ENCODE measurements around the gene ACTL7B. TPM values are rescaled to one million over a fixed set of nuclear protein-coding genes. Genes with fewer than 3 reads are reported as not detected.

ACTL7B gene
- total RNA-seq, 1 donor from 2014 or later, result not detected

DNA sequence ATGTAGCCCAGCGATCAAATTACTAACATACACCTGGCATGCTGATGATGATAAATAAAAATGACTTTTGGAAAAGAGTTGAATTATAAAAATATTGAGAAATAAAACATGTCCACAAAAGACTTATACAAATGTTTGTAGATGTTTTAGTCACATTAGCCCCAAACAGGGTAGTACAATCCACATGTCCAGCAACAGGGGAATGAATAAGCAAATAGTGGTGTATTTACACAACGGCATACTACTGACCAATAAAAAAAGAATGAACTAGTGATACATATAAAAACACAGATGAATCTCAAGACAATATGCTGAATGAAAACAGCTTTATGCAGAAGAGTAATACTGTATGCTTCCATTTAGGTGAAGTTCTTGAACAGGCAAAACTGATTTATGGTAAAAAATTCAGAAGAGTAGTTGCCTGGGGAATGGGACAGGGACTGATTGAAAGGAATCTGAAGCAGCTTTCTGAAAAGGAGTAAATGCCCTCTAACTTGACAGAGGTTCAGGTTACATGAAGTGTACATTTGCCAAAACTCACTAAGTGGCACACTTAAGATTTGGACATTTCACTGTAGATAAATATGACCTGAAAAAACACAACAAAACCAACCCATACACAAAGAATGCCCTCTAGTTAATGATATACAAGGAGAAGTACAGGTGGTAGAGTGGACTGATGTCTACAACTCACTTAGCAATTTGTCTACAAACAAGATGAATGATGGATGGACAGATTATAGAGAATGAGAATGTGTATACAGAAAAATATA is 41.7 kb upstream of the ACTL7B start:
- no peaks in the 10 kb centered on the region for H3K27me3 ChIP-seq (ENCODE audit: insufficient read depth, low read length)
- no peaks in the 10 kb centered on the region for H3K79me2 ChIP-seq (ENCODE audit: insufficient read depth, low read length)
- Mint-ChIP-seq H3K4me3 (ENCODE audit: unreplicated experiment) (no peak overlapping the region), H3K27ac (ENCODE audit: unreplicated experiment) (no peak overlapping the region), H3K9me3 (ENCODE audit: unreplicated experiment) (no peaks in the 10 kb centered on the region), H3K27me3 (ENCODE audit: low read depth, unreplicated experiment) (no peaks in the 10 kb centered on the region), H3K36me3 (ENCODE audit: low read depth, unreplicated experiment) (peaks cover 19% of the 10 kb centered on the region), H3K4me1 (ENCODE audit: low read depth, unreplicated experiment) (no peaks in the 10 kb centered on the region)
- no peaks in the 10 kb centered on the region for H4K20me1 ChIP-seq (ENCODE audit: insufficient read depth, low read length)
- no peak overlapping the region for H2AFZ ChIP-seq (ENCODE audit: low read depth, low read length)
- H3K4me2 ChIP-seq (ENCODE audit: low read length), result no peak overlapping the region
- H3K9ac ChIP-seq (ENCODE audit: low read length), result no peak overlapping the region
- H3K27ac ChIP-seq (ENCODE audit: low read depth, low read length), result no peak overlapping the region
- no peaks in the 10 kb centered on the region for H3K4me1 ChIP-seq (ENCODE audit: insufficient read depth, low read length)
- FAIRE-seq (no peak), DNase-seq (ENCODE audit: low read depth) (no peak)
- H3K36me3 ChIP-seq (ENCODE audit: insufficient read depth, low read length), result peaks cover 29% of the 10 kb centered on the region
- no peak overlapping the region for H3K4me3 ChIP-seq (ENCODE audit: insufficient read depth, low read depth, low read length)
- TF ChIP-seq, protein P1, sequence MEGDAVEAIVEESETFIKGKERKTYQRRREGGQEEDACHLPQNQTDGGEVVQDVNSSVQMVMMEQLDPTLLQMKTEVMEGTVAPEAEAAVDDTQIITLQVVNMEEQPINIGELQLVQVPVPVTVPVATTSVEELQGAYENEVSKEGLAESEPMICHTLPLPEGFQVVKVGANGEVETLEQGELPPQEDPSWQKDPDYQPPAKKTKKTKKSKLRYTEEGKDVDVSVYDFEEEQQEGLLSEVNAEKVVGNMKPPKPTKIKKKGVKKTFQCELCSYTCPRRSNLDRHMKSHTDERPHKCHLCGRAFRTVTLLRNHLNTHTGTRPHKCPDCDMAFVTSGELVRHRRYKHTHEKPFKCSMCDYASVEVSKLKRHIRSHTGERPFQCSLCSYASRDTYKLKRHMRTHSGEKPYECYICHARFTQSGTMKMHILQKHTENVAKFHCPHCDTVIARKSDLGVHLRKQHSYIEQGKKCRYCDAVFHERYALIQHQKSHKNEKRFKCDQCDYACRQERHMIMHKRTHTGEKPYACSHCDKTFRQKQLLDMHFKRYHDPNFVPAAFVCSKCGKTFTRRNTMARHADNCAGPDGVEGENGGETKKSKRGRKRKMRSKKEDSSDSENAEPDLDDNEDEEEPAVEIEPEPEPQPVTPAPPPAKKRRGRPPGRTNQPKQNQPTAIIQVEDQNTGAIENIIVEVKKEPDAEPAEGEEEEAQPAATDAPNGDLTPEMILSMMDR (IDR thresholded peaks at IDR 0.05; ENCODE audit: insufficient read depth, low read depth, low read length), result no peak
- TF ChIP-seq EZH2 (IDR thresholded peaks at IDR 0.05; ENCODE audit: insufficient read depth, low read length), result no peak
- no peaks in the 10 kb centered on the region for H3K9me3 ChIP-seq (ENCODE audit: insufficient read depth, low read depth, low read length)

- Histone ChIP-seq H3K9me3 (ENCODE audit: insufficient read depth, low read depth, low read length) (no peaks in the 10 kb centered on the region), H3K27me3 (ENCODE audit: insufficient read depth, low read length) (no peaks in the 10 kb centered on the region), H3K36me3 (ENCODE audit: insufficient read depth, low read length) (peaks cover 24% of the 10 kb centered on the region), H2AFZ (ENCODE audit: low read depth, low read length) (no peak overlapping the region), H3K4me1 (ENCODE audit: insufficient read depth, low read length) (no peaks in the 10 kb centered on the region), H3K4me2 (ENCODE audit: low read length) (no peak overlapping the region), H3K79me2 (ENCODE audit: insufficient read depth, low read length) (no peaks in the 10 kb centered on the region), H3K27ac (ENCODE audit: low read depth, low read length) (no peak overlapping the region), H3K9ac (ENCODE audit: low read length) (no peak overlapping the region), H3K4me3 (ENCODE audit: insufficient read depth, low read depth, low read length) (no peak overlapping the region), H4K20me1 (ENCODE audit: insufficient read depth, low read length) (no peaks in the 10 kb centered on the region)
- no peak overlapping the region for H3K27ac Mint-ChIP-seq (ENCODE audit: unreplicated experiment)
- no peaks in the 10 kb centered on the region for H3K27me3 Mint-ChIP-seq (ENCODE audit: low read depth, unreplicated experiment)
- FAIRE-seq (no peak), DNase-seq (ENCODE audit: low read depth) (no peak)
- peaks cover 14% of the 10 kb centered on the region for H3K36me3 Mint-ChIP-seq (ENCODE audit: low read depth, unreplicated experiment)
- no peaks in the 10 kb centered on the region for H3K9me3 Mint-ChIP-seq (ENCODE audit: unreplicated experiment)
- H3K4me3 Mint-ChIP-seq (ENCODE audit: unreplicated experiment), result no peak overlapping the region
- TF ChIP-seq, protein P1 (IDR thresholded peaks at IDR 0.05; ENCODE audit: insufficient read depth, low read depth, low read length), result no peak
- no peak for TF ChIP-seq EZH2 (IDR thresholded peaks at IDR 0.05; ENCODE audit: insufficient read depth, low read length)
- H3K4me1 Mint-ChIP-seq (ENCODE audit: low read depth, unreplicated experiment), result peaks cover 3% of the 10 kb centered on the region
Observed at GRCh38 chr9:108894225-108894997, 38.6 kb upstream of the ACTL7B start.
